HepG2 (cell line): ENCODE results near the gene USP28. TPM values are rescaled to one million over a fixed set of nuclear protein-coding genes. Genes with fewer than 3 reads are reported as not detected.

Experiments
- BRCA1 ChIP-seq: sonication (generic); formaldehyde crosslinking; IDR thresholded peaks from 2 replicates; pipeline ENCODE4 v1.4.0; 2020; ENCODE audit warnings: missing genetic modification reagents
- CBX2 ChIP-seq, 2 experiments: fragments of 200-600 bp in 1 of 2; sonication (generic); formaldehyde crosslinking in 1 of 2; IDR thresholded peaks; 2 replicates each; pipeline versions ENCODE4 v1.7.0 to v1.8.1; 2018 to 2022; ENCODE audit warnings: low read depth in 2 of 2, low read length in 1 of 2, mild to moderate bottlenecking in 1 of 2, missing genetic modification reagents in 1 of 2
- E2F5 ChIP-seq: sonication (generic); formaldehyde crosslinking; conservative IDR thresholded peaks from 2 replicates; pipeline ENCODE4 v1.4.0; 2020; ENCODE audit warnings: missing genetic modification reagents
- ETV5 ChIP-seq: IDR thresholded peaks from 2 replicates; pipeline ENCODE4 v1.6.1; 2018; ENCODE audit warnings: missing biosample characterization, missing genetic modification reagents, inconsistent platforms, borderline replicate concordance
- EZH2 ChIP-seq: conservative IDR thresholded peaks from 2 replicates; pipeline ENCODE4 v1.6.1; 2012; ENCODE audit warnings: mild to moderate bottlenecking, low read depth, low read length, moderate library complexity
- GMEB2 ChIP-seq: IDR thresholded peaks from 2 replicates; pipeline ENCODE4 v1.6.1; 2016; ENCODE audit warnings: missing biosample characterization, missing genetic modification reagents, low read depth
- MLX ChIP-seq: IDR thresholded peaks from 2 replicates; pipeline ENCODE4 v1.6.1; 2016
- MXI1 ChIP-seq: IDR thresholded peaks from 3 replicates; pipeline ENCODE4 v1.6.1; 2012; ENCODE audit warnings: low read depth, low read length, inconsistent platforms, borderline replicate concordance
- NFYC ChIP-seq: IDR thresholded peaks from 2 replicates; pipeline ENCODE4 v1.6.1; 2016; ENCODE audit warnings: missing genetic modification reagents, missing compliant biosample characterization
- PHF21A ChIP-seq: sonication (generic); formaldehyde crosslinking; IDR thresholded peaks from 2 replicates; pipeline ENCODE4 v1.5.0; 2020; ENCODE audit warnings: mild to moderate bottlenecking, missing genetic modification reagents
- PHF8 ChIP-seq: sonication (generic); formaldehyde crosslinking; IDR thresholded peaks from 2 replicates; pipeline ENCODE4 v1.5.0; 2020; ENCODE audit warnings: missing genetic modification reagents
- POLR2G ChIP-seq: fragments of 200-400 bp; formaldehyde crosslinking; IDR thresholded peaks from 2 replicates; pipeline ENCODE4 v1.6.1; 2018; ENCODE audit warnings: mild to moderate bottlenecking, low read depth, low read length, moderate library complexity
- PRDM15 ChIP-seq: sonication (generic); formaldehyde crosslinking; IDR thresholded peaks from 2 replicates; pipeline ENCODE4 v1.4.0; 2020; ENCODE audit warnings: missing genetic modification reagents
- ZFY ChIP-seq: sonication (generic); formaldehyde crosslinking; IDR thresholded peaks from 2 replicates; pipeline ENCODE4 v1.4.0; 2020; ENCODE audit warnings: missing genetic modification reagents
- ZNF180 ChIP-seq: sonication (generic); formaldehyde crosslinking; IDR thresholded peaks from 2 replicates; pipeline ENCODE4 v1.4.0; 2020; ENCODE audit warnings: low read depth, missing genetic modification reagents, borderline replicate concordance
- ZNF232 ChIP-seq: sonication (generic); formaldehyde crosslinking; IDR thresholded peaks from 2 replicates; pipeline ENCODE4 v1.4.0; 2020; ENCODE audit warnings: missing genetic modification reagents, borderline replicate concordance
- ZNF329 ChIP-seq: sonication (generic); formaldehyde crosslinking; IDR thresholded peaks from 2 replicates; pipeline ENCODE4 v1.9.0; 2021; ENCODE audit warnings: low read depth, mild to moderate bottlenecking, missing genetic modification reagents
- ZNF354B ChIP-seq: sonication (generic); formaldehyde crosslinking; IDR thresholded peaks from 2 replicates; pipeline ENCODE4 v1.8.0; 2022; ENCODE audit warnings: mild to moderate bottlenecking, missing genetic modification reagents
- ZNF577 ChIP-seq: sonication (generic); formaldehyde crosslinking; IDR thresholded peaks from 2 replicates; pipeline ENCODE4 v1.4.0; 2020; ENCODE audit warnings: mild to moderate bottlenecking, low read depth, missing genetic modification reagents, borderline replicate concordance
- ZNF674 ChIP-seq: sonication (generic); formaldehyde crosslinking; IDR thresholded peaks from 2 replicates; pipeline ENCODE4 v1.5.0; 2020; ENCODE audit warnings: low read depth, mild to moderate bottlenecking, missing genetic modification reagents
- ZNF788 ChIP-seq: sonication (generic); formaldehyde crosslinking; IDR thresholded peaks from 2 replicates; pipeline ENCODE4 v1.5.0; 2020; ENCODE audit warnings: mild to moderate bottlenecking, missing genetic modification reagents, borderline replicate concordance
- ZSCAN20 ChIP-seq: sonication (generic); formaldehyde crosslinking; IDR thresholded peaks from 2 replicates; pipeline ENCODE4 v1.4.0; 2020; ENCODE audit warnings: missing genetic modification reagents, mild to moderate bottlenecking, borderline replicate concordance
- polyA plus RNA-seq, 8 experiments: library from polyadenylated mRNA; depleted of rRNA in 3 of 8; stranded (reverse) in 7 of 8; unstranded in 1 of 8; fragments of >200 nt; fragmentation: Illumina TruSeq in 4 of 8; extraction: Trizol in 4 of 8; gene quantifications; 2 replicates each; pipeline versions ENCODE4 v1.2.1 to v1.2.3, GENCODE V29; 2011 to 2016; ENCODE audit warnings: low read depth in 4 of 8, missing spikeins in 1 of 8, mixed read lengths in 1 of 8; ENCODE audit not compliant: insufficient read depth in 1 of 8
- total RNA-seq, 5 experiments: library from RNA; depleted of rRNA; stranded (reverse); fragments of >200 nt; fragmentation: Illumina TruSeq; extraction: Trizol; gene quantifications; 2 replicates each; pipeline ENCODE4 v1.2.3, GENCODE V29; 2016; ENCODE audit warnings: low read depth in 1 of 5

USP28 gene
- total and polyA plus RNA-seq, 2 of the 13 experiments (the other 11 are each of a cell fraction or from before 2014, with no cell fraction given) = 29.6 to 34.3 TPM

- 0 out of 2 replicates have a peak, but pooled peaks have one; percentile 75 for TF ChIP-seq ZNF232
- TF ChIP-seq MXI1 = peak; percentile 81; the same call in 2 of the 3 replicates
- no peak for TF ChIP-seq MLX (CRISPR knock-in tag)
- TF ChIP-seq E2F5 (CRISPR knock-in tag) = peak; percentile 63
- TF ChIP-seq ZNF354B (CRISPR knock-in tag) = no peak
- no peak for TF ChIP-seq EZH2
- peak; percentile 86 for TF ChIP-seq POLR2G
- TF ChIP-seq PRDM15 = peak; percentile 54; the same call in 1 of the 2 replicates
- TF ChIP-seq ZNF329 = no peak
- TF ChIP-seq ZSCAN20 (CRISPR knock-in tag) = 0 out of 2 replicates have a peak, but pooled peaks have one; percentile 56
- TF ChIP-seq ZNF577 = no peak
- peak; percentile 85 for TF ChIP-seq BRCA1 (CRISPR knock-in tag)
- peak; percentile 74; the same call in 1 of the 2 replicates for TF ChIP-seq ZNF180 (CRISPR knock-in tag)
- TF ChIP-seq ZFY (CRISPR knock-in tag) = peak; percentile 88
- TF ChIP-seq NFYC (CRISPR knock-in tag) = peak; percentile 41; the same call in 1 of the 2 replicates
- peak; percentile 74 for TF ChIP-seq PHF21A (CRISPR knock-in tag)
- peak; percentile 60; the same call in 1 of the 2 replicates for TF ChIP-seq ZNF788 (CRISPR knock-in tag)
- peak; percentile 86 for TF ChIP-seq PHF8 (CRISPR knock-in tag)
- TF ChIP-seq GMEB2 (CRISPR knock-in tag) = peak; percentile 67; the same call in 1 of the 2 replicates
- TF ChIP-seq ETV5 (CRISPR knock-in tag) = peak; percentile 62; the same call in 1 of the 2 replicates
- no peak for TF ChIP-seq CBX2 (IDR thresholded peaks at IDR 0.05; ENCODE audit: low read depth, low read length)
- no peak for TF ChIP-seq CBX2 (CRISPR knock-in tag; IDR thresholded peaks at IDR 0.05; ENCODE audit: low read depth)
- no peak for TF ChIP-seq ZNF674
Measured at GRCh38 chr11:113773416-113774173, 101.8 kb downstream of the USP28 start, which contains the start of gene ZW10 (continued).
